HL-60 (cell line): Measurements from ENCODE around the gene KCNJ15.

Experiments
- DNase-seq, 2 experiments: peaks; one replicate each; pipeline ENCODE4 v3.0.0-alpha.2; 2010 to 2020; ENCODE audit warnings: low read depth in 1 of 2, low spot score in 1 of 2
- H3K27ac ChIP-seq: fragments of 250-450 bp; sonication (Bioruptor Pico); replicated peaks from 2 replicates; pipeline ENCODE4 v1.5.1; 2020; ENCODE audit warnings: mild to moderate bottlenecking, moderate library complexity
- H3K27me3 ChIP-seq: fragments of 250-450 bp; sonication (Bioruptor Pico); 2 replicates; pipeline ENCODE4 v1.5.1; 2021; ENCODE audit warnings: mild to moderate bottlenecking, moderate library complexity; ENCODE audit not compliant: insufficient read depth, poor library complexity, severe bottlenecking
- H3K4me3 ChIP-seq: replicated peaks from 2 replicates; pipeline ENCODE4 v1.5.1; 2011; ENCODE audit warnings: mild to moderate bottlenecking, control low read depth, low read length; ENCODE audit not compliant: insufficient read depth
- GABPA ChIP-seq: IDR thresholded peaks from 2 replicates; pipeline ENCODE4 v1.6.1; 2012; ENCODE audit warnings: low read depth
- POLR2AphosphoS5 ChIP-seq: IDR thresholded peaks from 2 replicates; pipeline ENCODE4 v1.6.1; 2012; ENCODE audit warnings: low read depth
- SPI1 ChIP-seq: IDR thresholded peaks from 2 replicates; pipeline ENCODE4 v1.6.1; 2012; ENCODE audit warnings: low read depth, mild to moderate bottlenecking, borderline replicate concordance
- TF ChIP-seq, protein P1 (sequence below): IDR thresholded peaks from one replicate; pipeline ENCODE4 v1.5.1; 2011; ENCODE audit warnings: low read length, control low read depth, inconsistent platforms; ENCODE audit not compliant: insufficient read depth
- TF ChIP-seq, protein P2 (sequence below): IDR thresholded peaks from 2 replicates; pipeline ENCODE4 v1.6.1; 2012; ENCODE audit warnings: low read depth; ENCODE audit not compliant: insufficient replicate concordance

The KCNJ15 gene

DNA sequence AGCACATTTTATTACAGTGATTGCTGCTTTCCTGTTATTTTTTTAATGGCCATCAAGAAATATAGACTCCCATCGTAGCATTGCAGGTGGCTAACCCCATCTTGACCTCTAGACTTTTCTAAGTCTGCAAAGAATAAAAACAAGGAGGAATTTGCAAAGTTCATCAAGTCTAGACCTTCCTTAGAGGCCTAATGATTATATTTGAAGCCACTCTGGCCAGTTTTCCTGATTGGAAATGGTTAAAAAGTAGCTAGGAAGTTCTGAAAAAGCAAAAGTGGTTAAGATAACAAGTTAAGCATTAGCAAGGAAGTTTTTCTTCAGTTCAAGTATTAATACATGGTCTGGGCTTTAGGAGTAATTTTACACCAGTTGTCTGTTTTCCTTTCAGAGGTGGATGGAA, 16.7 kb upstream of the KCNJ15 start:
- no peak for DNase-seq
- no peaks in the 10 kb centered on the region for H3K27me3 ChIP-seq
- H3K4me3 ChIP-seq, result no peak overlapping the region
- TF ChIP-seq POLR2AphosphoS5 (no peak), SPI1 (no peak), GABPA (no peak)
- TF ChIP-seq, protein P1, sequence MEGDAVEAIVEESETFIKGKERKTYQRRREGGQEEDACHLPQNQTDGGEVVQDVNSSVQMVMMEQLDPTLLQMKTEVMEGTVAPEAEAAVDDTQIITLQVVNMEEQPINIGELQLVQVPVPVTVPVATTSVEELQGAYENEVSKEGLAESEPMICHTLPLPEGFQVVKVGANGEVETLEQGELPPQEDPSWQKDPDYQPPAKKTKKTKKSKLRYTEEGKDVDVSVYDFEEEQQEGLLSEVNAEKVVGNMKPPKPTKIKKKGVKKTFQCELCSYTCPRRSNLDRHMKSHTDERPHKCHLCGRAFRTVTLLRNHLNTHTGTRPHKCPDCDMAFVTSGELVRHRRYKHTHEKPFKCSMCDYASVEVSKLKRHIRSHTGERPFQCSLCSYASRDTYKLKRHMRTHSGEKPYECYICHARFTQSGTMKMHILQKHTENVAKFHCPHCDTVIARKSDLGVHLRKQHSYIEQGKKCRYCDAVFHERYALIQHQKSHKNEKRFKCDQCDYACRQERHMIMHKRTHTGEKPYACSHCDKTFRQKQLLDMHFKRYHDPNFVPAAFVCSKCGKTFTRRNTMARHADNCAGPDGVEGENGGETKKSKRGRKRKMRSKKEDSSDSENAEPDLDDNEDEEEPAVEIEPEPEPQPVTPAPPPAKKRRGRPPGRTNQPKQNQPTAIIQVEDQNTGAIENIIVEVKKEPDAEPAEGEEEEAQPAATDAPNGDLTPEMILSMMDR, result no peak
- TF ChIP-seq, protein P2, sequence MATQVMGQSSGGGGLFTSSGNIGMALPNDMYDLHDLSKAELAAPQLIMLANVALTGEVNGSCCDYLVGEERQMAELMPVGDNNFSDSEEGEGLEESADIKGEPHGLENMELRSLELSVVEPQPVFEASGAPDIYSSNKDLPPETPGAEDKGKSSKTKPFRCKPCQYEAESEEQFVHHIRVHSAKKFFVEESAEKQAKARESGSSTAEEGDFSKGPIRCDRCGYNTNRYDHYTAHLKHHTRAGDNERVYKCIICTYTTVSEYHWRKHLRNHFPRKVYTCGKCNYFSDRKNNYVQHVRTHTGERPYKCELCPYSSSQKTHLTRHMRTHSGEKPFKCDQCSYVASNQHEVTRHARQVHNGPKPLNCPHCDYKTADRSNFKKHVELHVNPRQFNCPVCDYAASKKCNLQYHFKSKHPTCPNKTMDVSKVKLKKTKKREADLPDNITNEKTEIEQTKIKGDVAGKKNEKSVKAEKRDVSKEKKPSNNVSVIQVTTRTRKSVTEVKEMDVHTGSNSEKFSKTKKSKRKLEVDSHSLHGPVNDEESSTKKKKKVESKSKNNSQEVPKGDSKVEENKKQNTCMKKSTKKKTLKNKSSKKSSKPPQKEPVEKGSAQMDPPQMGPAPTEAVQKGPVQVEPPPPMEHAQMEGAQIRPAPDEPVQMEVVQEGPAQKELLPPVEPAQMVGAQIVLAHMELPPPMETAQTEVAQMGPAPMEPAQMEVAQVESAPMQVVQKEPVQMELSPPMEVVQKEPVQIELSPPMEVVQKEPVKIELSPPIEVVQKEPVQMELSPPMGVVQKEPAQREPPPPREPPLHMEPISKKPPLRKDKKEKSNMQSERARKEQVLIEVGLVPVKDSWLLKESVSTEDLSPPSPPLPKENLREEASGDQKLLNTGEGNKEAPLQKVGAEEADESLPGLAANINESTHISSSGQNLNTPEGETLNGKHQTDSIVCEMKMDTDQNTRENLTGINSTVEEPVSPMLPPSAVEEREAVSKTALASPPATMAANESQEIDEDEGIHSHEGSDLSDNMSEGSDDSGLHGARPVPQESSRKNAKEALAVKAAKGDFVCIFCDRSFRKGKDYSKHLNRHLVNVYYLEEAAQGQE, result no peak
- H3K27ac ChIP-seq, result no peak overlapping the region

DNA sequence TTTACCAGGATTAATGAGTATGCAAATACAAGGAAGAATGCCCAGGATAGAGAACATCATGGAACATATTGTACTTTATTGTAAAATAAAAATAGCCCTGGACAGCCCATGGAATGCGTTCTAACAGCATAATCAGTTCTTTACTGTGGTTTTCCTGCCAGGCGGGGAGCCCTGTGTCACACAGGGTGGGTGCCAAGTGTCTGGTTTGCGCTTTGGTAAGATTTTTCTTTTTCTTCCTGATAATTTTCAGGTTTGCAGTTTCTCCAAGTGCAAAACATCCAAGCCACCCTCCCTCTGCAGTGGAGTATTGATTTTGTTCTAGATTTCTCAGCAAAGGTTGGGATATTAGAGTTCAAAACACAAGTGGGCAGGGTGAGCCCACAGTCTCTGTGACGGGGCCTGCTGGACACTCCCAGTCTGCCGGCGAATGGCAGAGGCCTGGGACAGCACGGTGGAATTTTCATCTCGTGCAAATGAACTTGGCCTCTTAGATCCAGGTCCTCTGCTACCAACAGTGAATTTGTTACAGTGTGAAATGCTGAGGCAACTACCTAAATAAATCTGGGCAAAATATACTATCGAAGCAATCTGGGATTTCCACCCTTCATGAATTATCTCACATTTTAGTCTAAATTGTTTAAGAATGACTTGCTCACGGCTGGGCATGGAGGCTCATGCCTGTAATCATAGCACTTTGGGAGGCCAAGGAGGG, 15.6 kb upstream of the KCNJ15 start:
- no peak overlapping the region for H3K4me3 ChIP-seq
- no peak overlapping the region for H3K27ac ChIP-seq
- DNase-seq, result no peak
- no peaks in the 10 kb centered on the region for H3K27me3 ChIP-seq
- TF ChIP-seq SPI1 (no peak), POLR2AphosphoS5 (no peak), GABPA (no peak)
- TF ChIP-seq, protein P1, result no peak
- TF ChIP-seq, protein P2, result no peak

DNA sequence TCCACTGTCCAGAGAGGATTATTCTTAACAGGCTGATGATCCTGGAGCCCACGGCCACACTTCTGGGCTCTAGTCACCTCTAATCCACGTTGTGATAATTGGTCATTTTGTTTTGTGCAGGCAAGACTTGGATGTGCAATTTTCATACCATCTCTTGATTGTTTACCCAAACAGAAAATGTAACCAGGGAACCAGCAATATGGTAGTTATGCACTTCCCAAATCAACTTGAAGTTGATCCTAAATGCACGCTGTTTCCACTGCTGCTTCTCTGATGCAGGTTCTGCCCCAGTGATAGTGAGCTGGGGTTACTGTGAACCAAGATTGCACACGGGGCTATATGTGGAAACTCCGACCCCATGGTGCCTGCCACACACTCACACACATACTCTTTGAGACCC, 14.7 kb upstream of the KCNJ15 start:
- Histone ChIP-seq H3K27ac (no peak overlapping the region), H3K27me3 (no peaks in the 10 kb centered on the region), H3K4me3 (no peak overlapping the region)
- no peak for DNase-seq
- TF ChIP-seq POLR2AphosphoS5 (no peak), GABPA (no peak), SPI1 (no peak)
- TF ChIP-seq, protein P2, result no peak
